HG03280 (cell line): Measurements from ENCODE around the gene ZBTB7C.

ENCODE experiments used
- ATAC-seq: cut with Tn5 transposase; IDR thresholded peaks from one replicate; pipeline ENCODE4 v1.9.1; 2021; ENCODE audit warnings: mild to moderate bottlenecking, moderate library complexity; ENCODE audit not compliant: unreplicated experiment

ZBTB7C gene

DNA sequence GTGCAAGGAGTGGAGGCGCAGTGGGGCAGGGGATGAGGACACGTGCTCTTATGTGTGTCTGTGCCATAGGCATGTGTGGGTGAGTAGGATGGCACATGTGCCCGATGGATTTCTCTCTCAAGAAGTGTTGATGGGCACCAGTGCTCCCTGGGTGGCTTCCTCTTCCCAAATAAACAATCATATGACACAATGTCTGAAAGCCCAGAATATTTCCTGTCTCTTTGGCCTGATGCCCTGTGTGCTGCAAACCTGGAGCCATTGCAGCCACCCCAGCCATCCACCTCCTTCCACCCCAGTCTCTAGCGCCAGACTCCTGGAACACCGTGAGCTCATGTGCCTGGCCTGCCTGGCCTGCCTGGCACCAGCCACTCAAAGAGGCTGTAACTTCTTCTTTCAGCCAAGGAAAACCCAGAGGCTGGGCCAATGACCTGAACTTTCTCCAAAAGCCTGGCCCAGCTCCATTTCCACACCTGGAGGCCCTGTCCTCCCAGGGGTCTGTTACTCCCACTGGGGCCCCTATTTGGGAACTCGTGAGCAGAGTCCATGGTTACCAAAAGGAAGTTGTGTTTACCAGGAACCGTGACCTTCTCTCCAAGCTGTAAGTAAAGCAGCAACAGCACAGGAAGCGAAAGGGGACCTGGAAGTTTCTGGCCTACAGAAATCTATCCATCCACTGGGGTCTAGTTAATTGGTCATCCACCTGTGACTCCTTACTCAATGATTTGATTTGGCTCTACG is 9.5 kb upstream of the ZBTB7C start:
- ATAC-seq = no peak

GRCh38 chr18:48417985-48418384 is 8.8 kb upstream of the ZBTB7C start:
- no peak for ATAC-seq

- no peak for ATAC-seq
Measured at GRCh38 chr18:48413342-48413741, 4.2 kb upstream of the ZBTB7C start.

DNA sequence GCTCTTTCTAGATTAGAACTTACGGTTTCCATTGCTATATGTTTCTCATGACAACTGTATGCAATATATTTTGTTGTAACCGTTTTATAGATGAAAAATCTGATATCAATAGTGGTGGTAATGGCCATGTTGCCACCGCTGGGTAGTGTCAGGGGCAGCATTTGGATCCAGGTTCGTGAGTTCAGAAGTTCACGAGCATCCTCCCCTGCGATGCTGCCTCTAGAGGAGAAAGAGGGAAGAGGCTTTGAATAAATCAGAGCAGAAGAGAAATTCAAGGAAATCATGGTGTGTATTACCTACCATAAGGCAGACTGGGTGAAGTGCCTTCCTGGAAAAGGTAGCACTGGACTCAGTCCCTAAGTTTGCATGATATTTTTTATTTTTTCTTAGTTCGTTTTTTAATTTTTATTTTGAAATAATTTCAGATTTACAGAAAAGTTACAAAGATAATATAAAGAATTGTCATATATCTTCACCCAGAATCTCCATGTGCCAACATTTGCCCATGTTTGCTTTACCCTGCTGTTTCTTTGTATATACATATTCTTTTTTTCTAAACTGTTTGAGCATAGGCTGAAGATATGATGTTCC is 3.3 kb upstream of the ZBTB7C start:
- no peak for ATAC-seq

GRCh38 chr18:48410095-48410920 is 1.1 kb upstream of the ZBTB7C start:
- ATAC-seq = peak; percentile 97

GRCh38 chr18:48409591-48410094 is 460 bp upstream of the ZBTB7C start:
- peak; percentile 12 for ATAC-seq

GRCh38 chr18:48408111-48408726 is 964 bp downstream of the ZBTB7C start:
- ATAC-seq = no peak

DNA sequence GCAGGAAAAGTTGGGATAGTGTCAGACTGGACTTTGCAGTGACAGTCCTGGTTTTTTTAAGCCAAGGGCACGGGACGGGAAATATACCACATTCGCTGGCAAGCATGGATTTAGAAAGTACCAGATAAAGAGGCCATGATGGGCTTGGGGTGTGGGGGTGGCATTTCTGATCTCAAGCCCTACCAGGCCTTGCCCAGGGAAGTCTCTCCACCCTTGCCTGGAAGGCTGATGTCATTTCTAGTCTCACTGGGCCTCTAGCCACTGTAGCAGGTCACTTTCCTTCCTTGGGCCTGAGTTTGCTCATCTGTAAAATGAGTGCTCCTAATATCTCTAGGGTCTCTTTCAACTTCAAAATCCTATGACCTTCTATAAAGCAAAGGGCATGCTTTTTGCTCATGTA is 1.8 kb downstream of the ZBTB7C start:
- ATAC-seq = no peak

- ATAC-seq = no peak
Measured at GRCh38 chr18:48405978-48406377, 3.2 kb downstream of the ZBTB7C start.

- no peak for ATAC-seq
Measured at GRCh38 chr18:48404716-48405507, 4.3 kb downstream of the ZBTB7C start.

DNA sequence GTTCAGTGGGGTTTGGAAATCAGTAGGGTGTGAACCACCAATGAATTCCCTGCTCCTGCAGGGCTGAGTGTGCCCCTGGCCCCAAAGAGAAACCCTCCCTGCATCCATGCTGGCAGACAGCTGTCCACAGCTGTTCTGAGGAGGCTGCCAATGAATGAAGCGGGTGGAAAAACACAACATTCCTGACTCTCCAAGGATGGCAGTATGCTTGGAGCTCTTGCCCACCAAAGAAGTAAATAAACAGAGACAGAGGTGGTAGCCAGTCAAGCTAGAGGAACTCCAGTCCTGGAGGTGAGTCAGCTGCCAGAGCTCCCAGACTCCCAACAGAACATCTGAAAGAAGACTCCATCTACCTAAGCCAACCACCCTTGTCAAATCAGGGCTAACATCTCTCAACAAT is 6.2 kb downstream of the ZBTB7C start:
- no peak for ATAC-seq

DNA sequence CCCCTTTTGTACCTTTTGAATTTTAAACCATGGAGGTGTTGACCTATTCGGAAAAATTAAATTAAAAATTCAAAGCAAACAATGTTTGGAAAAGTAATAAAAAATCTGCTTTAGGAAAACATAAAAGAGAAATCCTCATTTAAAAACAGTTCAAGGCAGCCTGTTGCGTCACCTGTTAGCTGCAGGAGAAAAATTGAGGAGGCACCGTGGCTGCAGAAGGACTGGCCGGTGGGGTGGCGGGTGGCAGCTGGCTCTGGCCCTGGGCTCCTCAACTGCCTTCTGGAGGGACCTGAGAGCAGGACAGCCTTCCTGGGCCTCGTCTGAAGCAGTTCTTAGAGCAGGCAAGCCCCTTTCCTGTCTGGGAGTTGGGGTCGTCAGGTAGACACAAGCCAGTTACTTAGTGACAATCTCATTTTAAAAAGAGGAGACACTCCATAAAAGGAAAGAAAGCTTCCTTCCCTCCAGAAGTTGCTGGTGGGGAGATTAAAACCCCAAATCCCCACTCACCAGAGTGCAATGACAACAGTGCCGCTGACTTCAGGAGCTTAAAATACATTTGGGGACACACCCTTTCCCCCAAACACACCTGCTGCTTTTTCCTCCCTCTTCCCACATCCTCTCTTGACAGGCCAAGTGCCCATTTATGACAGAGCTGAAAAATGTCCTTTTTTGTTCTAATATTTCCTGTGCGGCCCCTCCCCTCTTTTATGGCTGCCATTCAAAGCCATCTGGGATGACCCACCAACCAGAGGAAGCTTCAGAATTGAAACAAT is 9.7 kb downstream of the ZBTB7C start:
- ATAC-seq = no peak

- no peak for ATAC-seq
Measured at GRCh38 chr18:48398074-48398473, 11.1 kb downstream of the ZBTB7C start.

GRCh38 chr18:48397021-48397420 is 12.2 kb downstream of the ZBTB7C start:
- ATAC-seq = no peak

GRCh38 chr18:48396561-48396960 is 12.6 kb downstream of the ZBTB7C start:
- ATAC-seq = no peak

DNA sequence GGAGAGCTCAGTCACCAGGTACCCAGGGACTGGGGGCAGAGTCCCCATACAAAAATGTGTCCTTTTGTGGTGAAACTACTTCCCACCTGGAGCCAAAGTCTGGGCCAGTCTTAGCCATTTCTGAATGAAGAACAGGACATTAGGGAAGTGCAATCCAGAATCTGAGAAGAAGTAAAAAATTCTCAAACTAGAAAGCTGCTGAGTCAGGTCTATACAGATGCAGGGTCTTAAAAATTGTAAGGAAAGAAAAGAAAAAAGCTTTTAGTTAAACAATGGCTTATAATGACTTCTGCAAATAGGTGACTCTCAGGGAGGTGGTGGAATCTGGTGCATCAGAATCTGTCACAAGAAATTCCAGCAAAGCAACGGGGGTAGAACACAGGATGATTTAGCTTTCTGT is 13.5 kb downstream of the ZBTB7C start:
- ATAC-seq = no peak

- ATAC-seq = no peak
Measured at GRCh38 chr18:48394176-48394575, 15.0 kb downstream of the ZBTB7C start.

DNA sequence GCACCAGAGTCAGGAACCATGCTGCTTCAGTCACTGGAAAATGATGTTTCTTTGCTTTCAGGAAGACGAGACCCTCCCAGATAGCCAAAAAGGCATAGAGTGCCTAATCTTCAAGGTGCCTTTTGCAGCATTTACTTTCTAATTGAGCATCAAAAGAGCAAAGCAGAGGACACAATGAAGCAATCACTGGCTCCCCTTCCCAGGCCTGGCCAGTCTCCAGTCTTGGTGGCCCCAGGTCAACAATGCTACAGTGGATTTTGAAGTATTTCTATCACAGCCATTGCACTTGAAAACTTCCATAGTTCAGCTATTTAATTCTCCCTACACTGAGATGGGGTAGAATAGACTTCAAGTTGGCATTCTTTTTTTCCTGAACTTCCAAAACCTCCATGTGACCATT is 15.4 kb downstream of the ZBTB7C start:
- no peak for ATAC-seq

- no peak for ATAC-seq
Measured at GRCh38 chr18:48393170-48393569, 16.0 kb downstream of the ZBTB7C start.

GRCh38 chr18:48392268-48392667 is 16.9 kb downstream of the ZBTB7C start:
- no peak for ATAC-seq
